Activated CD4-positive, alpha-beta T cell treated with anti-CD3 and anti-CD28 coated beads, Interleukin-2, amount 50 U/mL, for 48 hours (primary cell): ENCODE measurements around the gene TNK1.

Experiments
- DNase-seq, 2 experiments: peaks; one replicate each; pipeline ENCODE4 v3.0.0-alpha.2; 2020

The TNK1 gene

DNA sequence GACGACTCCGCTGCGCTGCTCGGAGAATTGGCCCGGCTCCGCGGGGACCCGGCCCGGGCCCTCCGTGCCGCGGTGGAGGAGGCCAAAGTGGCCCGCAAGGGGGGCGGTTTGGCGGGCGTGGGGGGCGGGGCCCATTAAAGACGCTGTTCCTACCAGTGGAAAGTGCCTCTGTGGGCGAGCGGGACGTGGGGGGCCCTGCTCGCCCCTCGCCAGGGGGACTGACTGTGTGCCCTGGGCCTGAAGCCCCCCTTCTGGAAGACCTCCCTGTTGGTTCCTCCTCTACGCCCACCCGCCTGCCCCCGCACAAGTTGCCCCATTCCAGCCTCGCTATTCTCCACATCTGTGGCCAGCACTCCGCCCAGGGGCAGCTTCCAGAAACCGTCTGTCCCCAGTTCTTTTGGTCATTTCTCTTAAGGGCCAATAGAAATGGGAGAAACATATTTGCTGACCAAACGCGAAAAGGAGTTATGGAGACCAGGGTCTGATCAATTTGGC lies 56.5 kb downstream of the TNK1 start:
- DNase-seq = no peak

DNA sequence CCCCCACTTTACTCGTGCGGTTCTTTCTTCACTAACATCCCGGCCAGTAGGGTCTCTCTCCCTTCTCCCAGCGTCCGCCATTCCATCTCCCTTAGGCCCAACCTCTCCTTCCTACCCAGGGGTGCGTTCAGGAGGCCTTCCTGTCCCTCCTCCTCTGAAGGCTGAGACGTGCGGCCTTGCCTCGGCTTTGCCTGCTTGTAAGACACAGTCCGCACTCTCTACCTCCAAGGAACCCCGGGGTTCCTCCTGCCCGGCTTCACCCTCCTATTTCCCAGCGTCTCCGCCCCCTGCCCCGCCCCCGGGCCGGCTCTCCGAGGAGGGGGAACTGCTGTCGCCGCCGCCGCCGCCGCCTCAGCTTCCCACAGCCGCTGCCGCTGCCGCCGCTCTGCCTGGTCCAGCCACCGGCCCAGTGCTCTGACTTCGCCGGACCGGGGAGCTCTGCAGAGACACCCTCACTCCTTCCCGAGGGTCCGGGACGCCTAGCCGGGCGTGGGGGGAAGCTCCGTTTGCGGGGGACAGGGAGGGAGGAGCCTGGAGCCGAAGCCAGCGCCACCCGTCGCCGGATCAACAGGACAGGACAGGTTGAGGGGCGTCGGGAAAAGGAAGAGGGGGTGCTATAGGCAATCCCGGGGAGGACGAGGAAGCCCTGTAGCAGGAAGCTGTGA lies 57.2 kb downstream of the TNK1 start:
- DNase-seq = peak; percentile 74 to 78

DNA sequence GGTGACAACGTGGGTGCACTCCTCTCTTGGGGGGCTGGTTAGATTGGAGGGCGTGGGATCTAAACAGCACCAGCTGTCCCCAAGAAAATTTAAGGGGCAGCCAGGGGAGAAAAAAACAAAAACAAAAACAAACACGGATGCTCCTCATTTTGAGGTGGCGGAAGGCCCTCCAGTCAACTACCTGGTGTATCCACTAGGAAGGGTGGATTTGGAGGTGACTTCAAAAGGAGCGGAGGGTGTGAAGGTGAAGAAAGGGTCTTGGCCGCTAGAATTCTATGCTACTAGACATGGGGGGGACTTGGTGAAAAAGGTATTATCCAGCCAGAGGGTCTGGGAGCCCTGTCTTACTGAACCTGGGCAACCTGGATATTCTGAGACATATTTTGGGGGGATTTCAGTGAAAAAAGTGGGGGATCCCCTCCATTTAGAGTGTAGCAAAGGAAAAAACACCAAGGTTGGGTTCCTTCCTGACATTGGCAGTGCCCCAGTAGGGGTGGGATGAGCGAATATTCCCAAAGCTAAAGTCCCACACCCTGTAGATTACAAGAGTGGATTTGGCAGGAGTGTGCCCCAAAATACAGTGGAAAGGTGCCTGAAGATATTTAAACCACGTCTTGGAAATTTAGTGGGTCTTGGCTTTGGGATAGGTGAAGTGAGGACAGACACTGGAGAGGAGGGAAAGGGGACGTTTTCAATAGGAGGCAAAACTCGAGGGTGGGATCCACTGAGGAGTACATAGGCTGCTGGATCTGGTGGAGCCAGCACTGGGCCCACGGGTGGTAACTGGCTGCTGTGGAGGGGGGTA lies 58.0 kb downstream of the TNK1 start:
- DNase-seq = no peak
